ENCODE data around the gene ANTXR2.

Gene ANTXR2

DNA sequence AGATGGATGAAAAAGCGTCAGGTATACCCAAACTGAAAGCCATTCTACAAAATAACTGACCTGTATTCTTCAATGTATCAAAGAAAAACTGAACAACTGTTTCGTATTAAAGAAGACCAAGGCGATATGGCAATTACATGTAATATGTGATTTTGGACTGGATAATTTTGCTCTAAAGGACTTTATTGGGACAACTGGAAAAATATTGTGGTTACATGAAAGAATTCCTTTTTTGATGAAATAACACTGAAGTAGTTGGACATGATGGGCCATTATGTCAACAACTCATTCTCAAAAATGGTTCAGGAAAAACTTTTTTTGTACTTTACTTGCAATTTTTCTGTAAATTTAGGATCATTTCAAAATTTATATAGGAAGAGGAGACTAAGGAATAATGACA lies 12.1 kb upstream of the ANTXR2 start:
- no peak for DNase-seq (ENCODE audit: low read depth)
- no peak overlapping the region for H3K4me3 ChIP-seq (ENCODE audit: low read depth, low read length)
- TF ChIP-seq, protein P1, sequence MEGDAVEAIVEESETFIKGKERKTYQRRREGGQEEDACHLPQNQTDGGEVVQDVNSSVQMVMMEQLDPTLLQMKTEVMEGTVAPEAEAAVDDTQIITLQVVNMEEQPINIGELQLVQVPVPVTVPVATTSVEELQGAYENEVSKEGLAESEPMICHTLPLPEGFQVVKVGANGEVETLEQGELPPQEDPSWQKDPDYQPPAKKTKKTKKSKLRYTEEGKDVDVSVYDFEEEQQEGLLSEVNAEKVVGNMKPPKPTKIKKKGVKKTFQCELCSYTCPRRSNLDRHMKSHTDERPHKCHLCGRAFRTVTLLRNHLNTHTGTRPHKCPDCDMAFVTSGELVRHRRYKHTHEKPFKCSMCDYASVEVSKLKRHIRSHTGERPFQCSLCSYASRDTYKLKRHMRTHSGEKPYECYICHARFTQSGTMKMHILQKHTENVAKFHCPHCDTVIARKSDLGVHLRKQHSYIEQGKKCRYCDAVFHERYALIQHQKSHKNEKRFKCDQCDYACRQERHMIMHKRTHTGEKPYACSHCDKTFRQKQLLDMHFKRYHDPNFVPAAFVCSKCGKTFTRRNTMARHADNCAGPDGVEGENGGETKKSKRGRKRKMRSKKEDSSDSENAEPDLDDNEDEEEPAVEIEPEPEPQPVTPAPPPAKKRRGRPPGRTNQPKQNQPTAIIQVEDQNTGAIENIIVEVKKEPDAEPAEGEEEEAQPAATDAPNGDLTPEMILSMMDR (IDR thresholded peaks at IDR 0.05; ENCODE audit: control insufficient read depth, extremely low read depth, insufficient read depth) = no peak

DNA sequence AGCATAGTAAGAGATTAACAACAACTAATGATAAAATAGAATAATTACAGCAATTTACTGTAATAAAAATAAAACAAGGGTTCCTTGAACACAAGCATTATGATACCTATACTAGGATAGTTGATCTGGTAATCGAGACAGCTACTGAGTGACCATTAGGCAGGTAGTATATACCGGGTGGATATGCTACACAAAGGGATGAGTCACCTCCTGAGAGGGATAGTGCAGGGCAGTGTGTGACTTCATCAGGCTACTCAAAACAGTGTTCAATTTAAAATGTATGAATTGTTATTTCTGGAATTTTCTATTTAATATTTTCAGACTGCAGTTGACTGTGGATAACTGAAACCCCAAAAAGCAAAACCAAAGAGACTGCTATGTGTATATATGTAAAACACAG lies 9.7 kb upstream of the ANTXR2 start:
- TF ChIP-seq, protein P1 (IDR thresholded peaks at IDR 0.05; ENCODE audit: control insufficient read depth, extremely low read depth, insufficient read depth) = no peak
- no peak for DNase-seq (ENCODE audit: low read depth)
- H3K4me3 ChIP-seq (ENCODE audit: low read depth, low read length) = no peak overlapping the region

DNA sequence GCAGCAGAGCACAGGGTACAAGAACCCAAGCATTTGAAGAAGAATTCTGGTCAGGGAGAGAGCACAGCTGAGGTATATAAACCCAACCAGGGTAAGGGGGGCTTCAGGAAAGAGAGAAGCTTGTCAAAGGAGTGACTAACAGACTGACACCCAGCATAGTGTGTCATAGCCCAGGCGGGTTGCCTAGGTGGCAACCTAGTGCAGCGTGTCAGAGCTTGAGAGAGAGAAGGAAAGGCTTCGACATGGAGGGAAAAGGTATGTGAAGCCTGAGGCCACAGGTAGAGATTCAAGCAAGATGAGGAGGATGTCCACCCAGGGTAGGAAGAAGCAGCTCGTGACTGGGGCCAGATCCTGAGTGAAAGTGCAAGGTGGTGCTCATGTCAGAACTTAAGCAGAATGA lies 8.5 kb upstream of the ANTXR2 start:
- TF ChIP-seq, protein P1 (IDR thresholded peaks at IDR 0.05; ENCODE audit: control insufficient read depth, extremely low read depth, insufficient read depth) = no peak
- DNase-seq (ENCODE audit: low read depth) = no peak
- no peak overlapping the region for H3K4me3 ChIP-seq (ENCODE audit: low read depth, low read length)

DNA sequence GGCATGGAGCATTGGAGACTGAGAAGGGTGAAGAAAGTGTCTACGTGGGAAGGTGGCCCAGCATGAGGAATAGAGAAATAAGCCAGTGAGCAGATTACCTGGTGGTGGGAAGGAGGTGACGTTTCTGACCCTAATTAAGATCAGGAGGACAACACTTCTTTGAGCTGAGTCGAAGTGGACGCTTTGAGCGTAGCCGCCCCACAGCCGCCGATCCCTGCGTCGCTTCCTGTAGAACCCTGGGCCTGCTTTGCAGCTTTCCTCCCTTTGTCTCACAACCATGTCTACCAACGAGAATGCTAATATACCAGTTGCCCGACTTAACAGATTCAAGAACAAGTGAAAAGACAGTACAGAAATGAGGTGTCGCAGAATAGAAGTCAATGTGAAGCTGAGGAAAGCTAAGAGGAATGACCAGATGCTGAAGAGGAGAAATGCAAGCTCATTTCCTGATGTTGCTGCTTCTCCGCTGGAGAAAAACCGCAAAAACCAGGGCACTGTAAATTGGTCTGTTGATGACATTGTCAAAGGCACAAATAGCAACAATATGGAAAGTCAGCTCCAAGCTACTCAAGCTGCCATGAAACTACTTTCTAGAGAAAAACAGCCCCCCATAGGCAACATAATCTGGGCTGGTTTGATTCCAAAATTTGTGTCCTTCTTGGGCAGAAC lies 6.4 kb upstream of the ANTXR2 start:
- no peak for DNase-seq (ENCODE audit: low read depth)
- no peak overlapping the region for H3K4me3 ChIP-seq (ENCODE audit: low read depth, low read length)
- TF ChIP-seq, protein P1 (IDR thresholded peaks at IDR 0.05; ENCODE audit: control insufficient read depth, extremely low read depth, insufficient read depth) = no peak

DNA sequence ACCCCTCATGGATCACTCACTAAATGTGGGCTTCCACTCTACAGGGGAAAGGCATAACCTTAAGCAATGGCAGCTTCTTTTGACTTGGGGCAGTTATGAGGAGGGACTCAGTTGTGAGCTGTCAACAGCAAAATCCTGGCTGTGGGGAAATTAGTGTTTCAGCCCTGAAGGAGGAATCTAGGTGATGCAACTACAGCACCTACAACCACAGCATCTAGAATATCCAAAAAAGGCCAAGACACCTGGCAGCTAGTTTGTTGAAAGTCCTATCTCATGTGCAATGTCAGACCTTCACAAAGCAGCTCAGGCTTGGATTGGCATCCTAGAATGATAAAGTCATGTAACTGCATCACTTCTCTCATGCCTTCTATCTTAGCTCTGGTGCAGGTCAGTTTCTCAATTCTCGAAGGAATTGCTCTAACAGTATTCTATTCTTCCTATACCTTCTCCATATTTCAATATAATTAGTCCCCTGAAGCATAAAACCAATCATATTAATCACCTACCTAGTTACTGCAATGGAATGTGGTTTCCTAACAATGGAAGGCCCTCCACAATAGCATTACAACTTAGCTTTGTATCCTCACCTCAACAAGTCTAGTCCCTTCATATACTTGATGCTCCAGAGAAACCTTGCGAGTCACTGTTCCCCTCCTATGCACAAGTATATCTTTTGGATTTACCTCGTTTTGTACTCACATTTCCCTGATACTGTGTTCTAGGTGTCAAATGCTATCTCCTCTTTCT lies 5.5 kb upstream of the ANTXR2 start:
- no peak for DNase-seq (ENCODE audit: low read depth)
- H3K4me3 ChIP-seq (ENCODE audit: low read depth, low read length) = no peak overlapping the region
- TF ChIP-seq, protein P1 (IDR thresholded peaks at IDR 0.05; ENCODE audit: control insufficient read depth, extremely low read depth, insufficient read depth) = no peak

DNA sequence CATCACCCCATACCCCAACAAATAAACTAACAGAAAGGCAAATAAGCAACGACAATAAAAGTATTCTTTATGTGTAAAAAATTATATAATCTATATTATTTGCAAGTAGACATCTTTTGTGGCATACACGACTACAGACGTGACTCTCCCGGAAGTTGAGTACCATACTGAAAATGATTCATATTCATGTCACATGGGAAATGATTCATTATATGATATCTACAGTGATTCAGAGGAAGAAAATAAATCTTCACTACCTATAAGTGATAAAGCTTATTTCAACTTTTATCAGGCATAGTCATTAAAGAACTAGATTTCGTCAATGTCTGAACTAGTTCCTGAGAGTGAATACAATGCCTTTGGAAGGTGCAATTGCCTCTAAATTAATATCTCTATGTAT lies 4.6 kb upstream of the ANTXR2 start:
- no peak for DNase-seq (ENCODE audit: low read depth)
- H3K4me3 ChIP-seq (ENCODE audit: low read depth, low read length) = no peak overlapping the region
- TF ChIP-seq, protein P1 (IDR thresholded peaks at IDR 0.05; ENCODE audit: control insufficient read depth, extremely low read depth, insufficient read depth) = no peak
